GM23248 (cell line): ENCODE results near the gene NRDE2. TPM values are rescaled to one million over a fixed set of nuclear protein-coding genes. Genes with fewer than 3 reads are reported as not detected.

ENCODE experiments used
- DNase-seq: peaks from one replicate; pipeline ENCODE4 v3.0.0-alpha.2; 2015
- H2AFZ ChIP-seq: fragments of 200-600 bp; sonication (generic); 2 replicates; pipeline ENCODE4 v1.6.1; 2016; ENCODE audit warnings: antibody characterized with exemption
- H3F3A ChIP-seq: fragments of 200-600 bp; sonication (generic); 2 replicates; pipeline ENCODE4 v1.6.1; 2016; ENCODE audit warnings: mild to moderate bottlenecking, antibody characterized with exemption, mixed run types; ENCODE audit not compliant: insufficient read depth
- H3K27ac ChIP-seq: fragments of 200-600 bp; sonication (generic); 2 replicates; pipeline ENCODE4 v1.5.1; 2016; ENCODE audit warnings: mild to moderate bottlenecking
- H3K27me3 ChIP-seq: fragments of 200-600 bp; sonication (generic); replicated peaks from 2 replicates; pipeline ENCODE4 v1.6.1; 2016; ENCODE audit warnings: mild to moderate bottlenecking; ENCODE audit not compliant: insufficient read depth
- H3K36me3 ChIP-seq: fragments of 200-600 bp; sonication (generic); 2 replicates; pipeline ENCODE4 v1.6.1; 2016; ENCODE audit warnings: low read depth, mild to moderate bottlenecking
- H3K4me1 ChIP-seq: fragments of 200-600 bp; sonication (generic); 2 replicates; pipeline ENCODE4 v1.6.1; 2016; ENCODE audit warnings: mild to moderate bottlenecking; ENCODE audit not compliant: insufficient read depth
- H3K4me2 ChIP-seq: fragments of 200-600 bp; sonication (generic); one replicate; pipeline ENCODE4 v1.6.1; 2016; ENCODE audit warnings: mild to moderate bottlenecking; ENCODE audit not compliant: unreplicated experiment
- H3K4me3 ChIP-seq: fragments of 200-600 bp; sonication (generic); 2 replicates; pipeline ENCODE4 v1.5.1; 2016; ENCODE audit warnings: mild to moderate bottlenecking
- H3K79me2 ChIP-seq: fragments of 200-600 bp; sonication (generic); 2 replicates; pipeline ENCODE4 v1.6.1; 2016; ENCODE audit warnings: mild to moderate bottlenecking; ENCODE audit not compliant: insufficient read depth
- H3K9ac ChIP-seq: fragments of 200-600 bp; sonication (generic); 2 replicates; pipeline ENCODE4 v1.6.1; 2016; ENCODE audit warnings: mild to moderate bottlenecking
- H3K9me2 ChIP-seq: fragments of 200-600 bp; sonication (generic); 2 replicates; pipeline ENCODE4 v1.6.1; 2016; ENCODE audit warnings: mixed run types, mild to moderate bottlenecking, moderate library complexity; ENCODE audit not compliant: insufficient read depth
- H3K9me3 ChIP-seq: fragments of 200-600 bp; sonication (generic); one replicate; pipeline ENCODE4 v1.6.1; 2017; ENCODE audit warnings: low read depth
- H4K20me1 ChIP-seq: fragments of 200-600 bp; sonication (generic); 2 replicates; pipeline ENCODE4 v1.6.0; 2016; ENCODE audit not compliant: insufficient read depth
- EZH2 ChIP-seq: fragments of 200-600 bp; sonication (generic); IDR thresholded peaks from 2 replicates; pipeline ENCODE4 v1.6.1; 2018; ENCODE audit warnings: antibody characterized with exemption, mild to moderate bottlenecking; ENCODE audit not compliant: insufficient read depth, poor library complexity, severe bottlenecking
- EZH2phosphoT487 ChIP-seq: fragments of 200-600 bp; sonication (generic); IDR thresholded peaks from 2 replicates; pipeline ENCODE4 v1.6.1; 2018; ENCODE audit warnings: antibody characterized with exemption, moderate library complexity, mild to moderate bottlenecking, low read depth; ENCODE audit not compliant: insufficient read depth
- whole genome bisulfite sequencing, 2 experiments: methylation state at CpG; one replicate each; pipeline ENCODE4 v1.1.6; 2015 to 2017; ENCODE audit warnings: low lambda C conversion rate in 2 of 2, low coverage in 1 of 2; ENCODE audit errors: missing lambda C conversion rate in 2 of 2; 5-methylcytosine and 5-hydroxymethylcytosine counted together
- in situ Hi-C: fragments of 300-500 bp; cut with MboI; formaldehyde crosslinking; loops from 2 replicates; pipeline ENCODE4 v1.15.0; 2020
- polyA plus RNA-seq: library from polyadenylated mRNA; unstranded; fragments of >200 nt; fragmentation: Nextera tagmentation; extraction: Ambion mirVana; gene quantifications from 2 replicates; pipeline ENCODE4 v1.2.1, GENCODE V29; 2016
- total RNA-seq: library from RNA; depleted of rRNA; stranded (reverse); fragments of >200 nt; shearing (Covaris generic); gene quantifications from 2 replicates; pipeline ENCODE4 v1.2.3, GENCODE V29; 2014

The NRDE2 gene
- total and polyA plus RNA-seq, 2 experiments from 2014 or later, result 9.4 to 10.2 TPM

DNA sequence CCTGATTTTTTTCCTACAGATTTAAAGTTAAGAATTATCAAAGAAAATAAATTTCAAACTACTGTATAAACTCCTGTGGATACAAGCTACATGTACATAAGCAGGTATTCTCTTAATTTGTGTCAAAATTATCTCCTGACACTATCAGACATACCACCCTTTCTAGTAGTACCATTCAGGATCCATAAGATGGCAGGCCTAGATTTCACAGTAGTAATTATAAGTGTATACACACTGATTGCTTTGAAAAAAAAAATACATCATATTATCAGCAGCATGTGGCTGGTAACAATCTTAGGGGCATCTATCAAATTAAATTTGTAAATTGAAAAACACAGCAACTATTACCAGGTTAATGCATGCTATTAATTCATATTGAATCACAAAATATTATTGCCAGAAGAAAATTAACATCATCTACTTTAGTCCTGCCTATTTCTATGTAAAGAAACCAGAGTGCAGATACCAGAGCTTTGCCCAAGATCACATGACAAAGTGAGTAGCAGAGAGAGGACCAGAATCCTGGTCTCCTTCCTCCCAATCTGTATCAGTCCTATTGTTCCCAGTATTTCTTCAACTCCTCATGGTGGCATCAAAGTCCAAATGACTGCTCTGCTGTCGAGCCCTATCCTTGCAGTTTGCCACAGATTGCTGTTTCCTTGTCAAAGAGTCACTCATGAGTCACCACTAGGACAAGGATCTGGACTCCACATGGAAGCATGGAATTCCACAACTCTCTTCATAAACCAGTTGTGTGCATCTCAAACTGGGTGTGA, 37.4 kb upstream of the NRDE2 start:
- Histone ChIP-seq H3K27me3 (no peaks in the 10 kb centered on the region), H2AFZ (no peak overlapping the region), H3K9me3 (no peaks in the 10 kb centered on the region), H3K79me2 (no peaks in the 10 kb centered on the region), H3K4me2 (no peak overlapping the region), H3K27ac (no peak overlapping the region), H3K9ac (no peak overlapping the region), H3K4me3 (no peak overlapping the region), H4K20me1 (no peaks in the 10 kb centered on the region), H3K36me3 (no peaks in the 10 kb centered on the region), H3K4me1 (no peaks in the 10 kb centered on the region), H3K9me2 (no peaks in the 10 kb centered on the region), H3F3A (no peaks in the 10 kb centered on the region)
- WGBS, 2 experiments, result 0 to 6% methylated on average over 1 of the region's 1 CpG
- in situ Hi-C loops, result no loop called here
- TF ChIP-seq EZH2 (no peak), EZH2phosphoT487 (no peak)
- peak; percentile 53 for DNase-seq

DNA sequence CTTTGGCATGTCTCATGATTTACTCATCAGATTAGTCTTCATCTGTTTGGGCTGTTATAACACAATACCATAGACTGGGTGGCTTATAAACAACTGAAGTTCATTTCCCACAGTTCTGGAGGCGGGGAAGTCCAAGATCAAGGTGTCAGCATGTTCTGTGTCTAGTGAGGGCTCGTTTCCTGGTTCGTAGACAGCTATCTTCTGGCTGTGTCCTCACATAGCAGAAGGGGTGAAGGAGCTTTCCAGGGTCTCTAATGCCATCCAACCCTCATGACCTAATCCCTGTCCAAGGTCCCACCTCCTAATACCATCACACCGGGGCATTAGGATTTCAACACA, 30.8 kb upstream of the NRDE2 start:
- Histone ChIP-seq H3K9me2 (no peaks in the 10 kb centered on the region), H3K36me3 (no peaks in the 10 kb centered on the region), H3K4me2 (no peak overlapping the region), H3K27me3 (peaks cover 9% of the 10 kb centered on the region), H3K4me1 (no peaks in the 10 kb centered on the region), H2AFZ (no peak overlapping the region), H3K79me2 (no peaks in the 10 kb centered on the region), H3K9me3 (no peaks in the 10 kb centered on the region), H3K9ac (no peak overlapping the region), H4K20me1 (no peaks in the 10 kb centered on the region), H3F3A (no peaks in the 10 kb centered on the region), H3K27ac (no peak overlapping the region), H3K4me3 (no peak overlapping the region)
- whole genome bisulfite sequencing, 2 experiments, result 62 to 67% methylated on average over 4 of the region's 4 CpGs
- TF ChIP-seq EZH2phosphoT487 (no peak), EZH2 (no peak)
- in situ Hi-C loops, result no loop called here
- no peak for DNase-seq

DNA sequence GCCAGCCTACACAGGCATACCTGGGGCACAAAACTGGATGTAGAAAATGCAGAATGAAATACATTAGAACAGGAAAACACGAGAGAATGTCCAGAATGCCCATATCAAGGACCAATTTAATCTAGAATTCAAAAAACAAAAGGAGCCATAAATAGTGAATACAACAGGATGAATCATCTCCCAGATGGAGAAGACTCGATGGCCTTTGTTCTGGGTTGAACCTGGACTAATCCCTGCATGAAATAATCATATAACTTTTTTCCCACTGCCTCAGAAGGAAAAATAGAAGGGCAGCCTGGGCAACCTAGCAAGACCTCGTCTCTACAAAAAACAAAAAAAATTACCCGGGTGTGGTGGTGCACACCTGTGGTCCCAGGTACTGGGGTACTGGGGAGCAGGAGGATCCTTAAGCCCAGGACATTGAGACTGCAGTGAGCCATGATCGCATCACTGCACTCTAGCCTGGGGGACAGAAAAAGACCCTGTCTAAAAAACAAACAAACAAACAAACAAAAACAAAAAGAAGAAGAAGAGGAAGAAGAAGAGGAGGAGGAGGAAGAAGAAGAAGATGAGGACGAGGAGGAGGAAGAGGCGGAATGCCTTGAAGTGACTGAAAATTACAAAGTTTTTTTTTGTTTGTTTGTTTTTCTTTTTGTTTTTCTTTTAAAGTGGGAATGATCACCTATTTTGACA, 30.3 kb upstream of the NRDE2 start:
- TF ChIP-seq EZH2 (no peak), EZH2phosphoT487 (no peak)
- no peaks in the 10 kb centered on the region for H3K79me2 ChIP-seq

DNA sequence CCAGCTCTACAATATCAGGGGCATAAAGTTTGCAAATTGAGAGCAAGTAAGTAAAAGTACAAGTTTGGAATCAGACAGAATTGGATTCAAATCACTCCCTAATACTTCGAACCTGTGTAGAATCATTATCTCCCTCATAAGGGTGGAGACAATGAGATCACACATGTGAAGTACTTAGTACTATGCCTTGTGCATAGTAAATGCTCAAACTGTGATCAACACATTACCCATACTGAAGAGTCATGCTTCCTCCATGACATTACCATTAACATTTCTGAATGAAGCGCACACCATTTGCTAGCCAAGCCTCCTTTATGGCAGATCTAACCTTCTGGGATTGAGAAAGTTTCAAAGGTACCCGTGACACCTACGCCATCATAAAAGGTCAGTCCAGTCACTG, 26.6 kb upstream of the NRDE2 start:
- Histone ChIP-seq H3K27ac (no peak overlapping the region), H3K79me2 (no peaks in the 10 kb centered on the region), H4K20me1 (no peaks in the 10 kb centered on the region), H2AFZ (no peak overlapping the region), H3K27me3 (peaks cover 13% of the 10 kb centered on the region), H3K4me3 (no peak overlapping the region), H3K4me2 (no peak overlapping the region), H3K9me2 (no peaks in the 10 kb centered on the region), H3F3A (no peaks in the 10 kb centered on the region), H3K36me3 (no peaks in the 10 kb centered on the region), H3K9ac (no peak overlapping the region), H3K9me3 (no peaks in the 10 kb centered on the region), H3K4me1 (no peaks in the 10 kb centered on the region)
- in situ Hi-C loops, result no loop called here
- 53 to 56% methylated on average over 4 of the region's 4 CpGs for WGBS, 2 experiments
- TF ChIP-seq EZH2phosphoT487, result no peak
- TF ChIP-seq EZH2, result no peak
- no peak for DNase-seq

More for the DNA sequence above, 30.3 kb upstream of the NRDE2 start:
- Histone ChIP-seq H3K9me3 (no peaks in the 10 kb centered on the region), H3K9me2 (no peaks in the 10 kb centered on the region), H4K20me1 (no peaks in the 10 kb centered on the region), H3K9ac (no peak overlapping the region), H3K4me1 (no peaks in the 10 kb centered on the region), H3F3A (no peaks in the 10 kb centered on the region), H2AFZ (no peak overlapping the region), H3K27ac (no peak overlapping the region), H3K27me3 (peaks cover 13% of the 10 kb centered on the region), H3K36me3 (no peaks in the 10 kb centered on the region), H3K4me3 (no peak overlapping the region), H3K4me2 (no peak overlapping the region)
- no peak for DNase-seq
- WGBS, 2 experiments, result 62 to 70% methylated on average over 7 of the region's 7 CpGs
- in situ Hi-C loops, result no loop called here
